Activated naive CD4-positive, alpha-beta T cell treated with anti-CD3 and anti-CD28 coated beads, Interleukin-2, amount 50 U/mL, for 72 hours (primary cell): ENCODE measurements around the gene ERICH6B. TPM values are rescaled to one million over a fixed set of nuclear protein-coding genes. Genes with fewer than 3 reads are reported as not detected.
A peak's percentile ranks its signal among the peaks of the same experiment; 100 is the strongest.

Source experiments
- ATAC-seq, 2 donors: fragments of 150-1000 bp; cut with Tn5 transposase; 2 replicates each; pipeline ENCODE4 v1.10.0; 2021; ENCODE audit warnings: mild to moderate bottlenecking in 2 of 2, moderate library complexity in 2 of 2
- DNase-seq, 2 donors: peaks; one replicate each; pipeline ENCODE4 v3.0.0; 2021 to 2022; ENCODE audit warnings: low spot score in 2 of 2
- H3K27ac Mint-ChIP-seq, 2 donors: one replicate each; pipeline ENCODE4 v1.8.0; 2022; ENCODE audit warnings: mild to moderate bottlenecking in 2 of 2, mixed read lengths in 2 of 2
- H3K36me3 Mint-ChIP-seq, 2 donors: one replicate each; pipeline ENCODE4 v1.8.0; 2022; ENCODE audit warnings: mixed read lengths in 2 of 2
- H3K9me3 Mint-ChIP-seq, 2 donors: one replicate each; pipeline ENCODE4 v1.8.0; 2022; ENCODE audit warnings: mixed read lengths in 2 of 2
- total RNA-seq, 2 donors: library from RNA; stranded (reverse); gene quantifications; one replicate each; pipeline ENCODE4 v1.2.3, GENCODE V29; 2022

Gene ERICH6B
- total RNA-seq, 2 donors from 2014 or later, result not detected

- H3K9me3 Mint-ChIP-seq, result no peaks in the 10 kb centered on the region
- no peak overlapping the region for H3K27ac Mint-ChIP-seq
- ATAC-seq, result no peak
- H3K36me3 Mint-ChIP-seq, result peaks cover 0 to 9% of the 10 kb centered on the region in 2 donors
- DNase-seq, result no peak
Measured at GRCh38 chr13:45529758-45530157, 85.8 kb downstream of the ERICH6B start.

GRCh38 chr13:45527699-45528462 is 87.7 kb downstream of the ERICH6B start:
- H3K36me3 Mint-ChIP-seq, result peaks cover 0 to 9% of the 10 kb centered on the region in 2 donors
- H3K27ac Mint-ChIP-seq, result no peak overlapping the region
- no peak for ATAC-seq

GRCh38 chr13:45522571-45522970 is 93.0 kb downstream of the ERICH6B start:
- no peak for ATAC-seq
- peaks cover 4 to 30% of the 10 kb centered on the region in 2 donors for H3K36me3 Mint-ChIP-seq
- no peak for DNase-seq
- H3K9me3 Mint-ChIP-seq, result no peaks in the 10 kb centered on the region
- peak overlapping the region in 1 of 2 donors; percentile 44 for H3K27ac Mint-ChIP-seq

More at GRCh38 chr13:45527699-45528462, 87.7 kb downstream of the ERICH6B start:
- no peak for DNase-seq
- H3K9me3 Mint-ChIP-seq, result no peaks in the 10 kb centered on the region

- DNase-seq (no peak), ATAC-seq (no peak)
- H3K36me3 Mint-ChIP-seq, result peaks cover 5 to 31% of the 10 kb centered on the region in 2 donors
- H3K27ac Mint-ChIP-seq, result peak overlapping the region in 1 of 2 donors; percentile 11
- no peaks in the 10 kb centered on the region for H3K9me3 Mint-ChIP-seq
Measured at GRCh38 chr13:45521297-45521696, 94.2 kb downstream of the ERICH6B start.

- peaks cover 5 to 31% of the 10 kb centered on the region in 2 donors for H3K36me3 Mint-ChIP-seq
- DNase-seq (no peak), ATAC-seq (no peak)
- peak overlapping the region; percentile 53 to 87 for H3K27ac Mint-ChIP-seq
- H3K9me3 Mint-ChIP-seq, result no peaks in the 10 kb centered on the region
Measured at GRCh38 chr13:45519493-45519892, 96.0 kb downstream of the ERICH6B start.

GRCh38 chr13:45518525-45519245 is 96.9 kb downstream of the ERICH6B start:
- H3K27ac Mint-ChIP-seq, result peak overlapping the region in 1 of 2 donors; percentile 53
- H3K36me3 Mint-ChIP-seq, result peaks cover 5 to 31% of the 10 kb centered on the region in 2 donors
- no peaks in the 10 kb centered on the region for H3K9me3 Mint-ChIP-seq
- ATAC-seq (peak; percentile 77 to 95), DNase-seq (no peak)

GRCh38 chr13:45516757-45517156 is 98.8 kb downstream of the ERICH6B start:
- peaks cover 5 to 37% of the 10 kb centered on the region in 2 donors for H3K36me3 Mint-ChIP-seq
- ATAC-seq (no peak), DNase-seq (no peak)
- H3K27ac Mint-ChIP-seq, result peak overlapping the region in 1 of 2 donors; percentile 85
- H3K9me3 Mint-ChIP-seq, result no peaks in the 10 kb centered on the region

- H3K27ac Mint-ChIP-seq, result no peak overlapping the region
- H3K9me3 Mint-ChIP-seq, result no peaks in the 10 kb centered on the region
- peaks cover 0 to 16% of the 10 kb centered on the region in 2 donors for H3K36me3 Mint-ChIP-seq
- DNase-seq, result no peak
- ATAC-seq, result peak; percentile 22 to 49
Measured at GRCh38 chr13:45512098-45512496, 103.4 kb downstream of the ERICH6B start.

GRCh38 chr13:45511310-45512097 is 104.0 kb downstream of the ERICH6B start:
- peak in 1 of 2 donors; percentile 27 for DNase-seq
- Mint-ChIP-seq H3K27ac (peak overlapping the region in 1 of 2 donors; percentile 62), H3K9me3 (no peaks in the 10 kb centered on the region), H3K36me3 (peaks cover 0 to 16% of the 10 kb centered on the region in 2 donors)
- ATAC-seq, result peak; percentile 56 to 73

GRCh38 chr13:45510672-45511071 is 104.9 kb downstream of the ERICH6B start:
- no peak for ATAC-seq
- peaks cover 0 to 12% of the 10 kb centered on the region in 2 donors for H3K36me3 Mint-ChIP-seq
- H3K27ac Mint-ChIP-seq, result no peak overlapping the region

GRCh38 chr13:45508776-45509175 is 106.8 kb downstream of the ERICH6B start:
- Mint-ChIP-seq H3K36me3 (peaks cover under 1 to 12% of the 10 kb centered on the region in 2 donors), H3K27ac (peak overlapping the region in 1 of 2 donors; percentile 56), H3K9me3 (no peaks in the 10 kb centered on the region)
- ATAC-seq, result no peak
- DNase-seq, result no peak

More at GRCh38 chr13:45510672-45511071, 104.9 kb downstream of the ERICH6B start:
- DNase-seq, result no peak
- no peaks in the 10 kb centered on the region for H3K9me3 Mint-ChIP-seq

- ATAC-seq (no peak), DNase-seq (no peak)
- Mint-ChIP-seq H3K36me3 (peaks cover 7 to 8% of the 10 kb centered on the region in 2 donors), H3K9me3 (no peaks in the 10 kb centered on the region), H3K27ac (peak overlapping the region; percentile 17 to 33)
Measured at GRCh38 chr13:45506811-45507210, 108.7 kb downstream of the ERICH6B start.

GRCh38 chr13:45503658-45504057 is 111.9 kb downstream of the ERICH6B start:
- H3K27ac Mint-ChIP-seq, result peak overlapping the region in 1 of 2 donors; percentile 40
- H3K9me3 Mint-ChIP-seq, result no peaks in the 10 kb centered on the region
- ATAC-seq (no peak), DNase-seq (no peak)
- H3K36me3 Mint-ChIP-seq, result peaks cover 8 to 11% of the 10 kb centered on the region in 2 donors

GRCh38 chr13:45501175-45501526 is 114.4 kb downstream of the ERICH6B start:
- H3K27ac Mint-ChIP-seq, result peak overlapping the region in 1 of 2 donors; percentile 51
- ATAC-seq, result no peak
- DNase-seq, result no peak
- H3K36me3 Mint-ChIP-seq, result peaks cover 18 to 29% of the 10 kb centered on the region in 2 donors
- H3K9me3 Mint-ChIP-seq, result no peaks in the 10 kb centered on the region

- H3K36me3 Mint-ChIP-seq, result peaks cover 18 to 29% of the 10 kb centered on the region in 2 donors
- ATAC-seq (no peak), DNase-seq (no peak)
- H3K9me3 Mint-ChIP-seq, result no peaks in the 10 kb centered on the region
- peak overlapping the region in 1 of 2 donors; percentile 51 for H3K27ac Mint-ChIP-seq
Measured at GRCh38 chr13:45500492-45501174, 114.9 kb downstream of the ERICH6B start.

- Mint-ChIP-seq H3K27ac (no peak overlapping the region), H3K36me3 (peaks cover 10 to 24% of the 10 kb centered on the region in 2 donors), H3K9me3 (no peaks in the 10 kb centered on the region)
- ATAC-seq (no peak), DNase-seq (no peak)
Measured at GRCh38 chr13:45496942-45497341, 118.6 kb downstream of the ERICH6B start.
